Keratinocyte (primary cell): ENCODE data around the gene PHLPP1. TPM values are rescaled to one million over a fixed set of nuclear protein-coding genes. Genes with fewer than 3 reads are reported as not detected.
"Not testable (repeated sequence)": the region's sequence is repeated elsewhere in the genome, so short reads cannot be mapped to it uniquely, and the experiment has no call there.

Source experiments
- DNase-seq: peaks from one replicate; pipeline ENCODE4 v3.0.0-alpha.2; 2011; ENCODE audit warnings: low read depth, missing footprints, low spot score
- FAIRE-seq: peaks from 2 replicates; lab custom pipeline; 2011; peaks lifted over from hg19 to GRCh38; lab: Jason Lieb, UNC
- H2AFZ ChIP-seq: 2 replicates; pipeline ENCODE4 v1.6.0; 2012; ENCODE audit warnings: low read length, control low read depth, inconsistent platforms; ENCODE audit not compliant: control insufficient read depth
- H3K27ac ChIP-seq: 2 replicates; pipeline ENCODE4 v1.5.1; 2011; ENCODE audit warnings: low read length; ENCODE audit not compliant: control insufficient read depth, insufficient read depth
- H3K27me3 ChIP-seq: 3 replicates; pipeline ENCODE4 v1.6.0; 2011; ENCODE audit warnings: low read length; ENCODE audit not compliant: control insufficient read depth, insufficient read depth; ENCODE audit errors: extremely low read depth
- H3K36me3 ChIP-seq, 2 experiments: 2 replicates in 1 of 2; 3 replicates in 1 of 2; pipeline ENCODE4 v1.5.1; 2011; ENCODE audit warnings: low read length in 2 of 2, mild to moderate bottlenecking in 1 of 2; ENCODE audit not compliant: control insufficient read depth in 2 of 2, insufficient read depth in 2 of 2; ENCODE audit errors: extremely low read depth in 1 of 2
- H3K4me1 ChIP-seq: 3 replicates; pipeline ENCODE4 v1.5.1; 2011; ENCODE audit warnings: low read length; ENCODE audit not compliant: control insufficient read depth, insufficient read depth; ENCODE audit errors: extremely low read depth
- H3K4me2 ChIP-seq: 3 replicates; pipeline ENCODE4 v1.6.0; 2011; ENCODE audit warnings: low read depth, low read length; ENCODE audit not compliant: control insufficient read depth, insufficient read depth; ENCODE audit errors: extremely low read depth
- H3K4me3 ChIP-seq, 3 experiments: fragments of 200-600 bp in 1 of 3; sonication (generic) in 1 of 3; 2 replicates in 2 of 3; 3 replicates in 1 of 3; pipeline ENCODE4 v1.5.1; 2011 to 2016; ENCODE audit warnings: low read length in 3 of 3, mild to moderate bottlenecking in 3 of 3, control low read depth in 2 of 3, inconsistent platforms in 1 of 3, low read depth in 1 of 3, mixed read lengths in 1 of 3, mixed run types in 1 of 3, moderate library complexity in 1 of 3; ENCODE audit not compliant: control insufficient read depth in 2 of 3, insufficient read depth in 2 of 3; ENCODE audit errors: extremely low read depth in 1 of 3
- H3K79me2 ChIP-seq: 2 replicates; pipeline ENCODE4 v1.6.0; 2012; ENCODE audit warnings: low read length; ENCODE audit not compliant: control insufficient read depth, insufficient read depth
- H3K9ac ChIP-seq: 3 replicates; pipeline ENCODE4 v1.6.0; 2011; ENCODE audit warnings: low read length; ENCODE audit not compliant: control insufficient read depth, insufficient read depth; ENCODE audit errors: extremely low read depth
- H3K9me1 ChIP-seq: 3 replicates; pipeline ENCODE4 v1.6.0; 2011; ENCODE audit warnings: low read length; ENCODE audit not compliant: control insufficient read depth, insufficient read depth; ENCODE audit errors: extremely low read depth
- H3K9me3 ChIP-seq: 2 replicates; pipeline ENCODE4 v1.5.1; 2012; ENCODE audit warnings: low read depth, low read length; ENCODE audit not compliant: control insufficient read depth
- H4K20me1 ChIP-seq: 3 replicates; pipeline ENCODE4 v1.6.0; 2011; ENCODE audit warnings: low read length; ENCODE audit not compliant: control insufficient read depth, insufficient read depth; ENCODE audit errors: extremely low read depth
- CTCF ChIP-seq, 3 experiments: IDR thresholded peaks in 1 of 3; conservative IDR thresholded peaks in 1 of 3; optimal IDR thresholded peaks in 1 of 3; 2 replicates in 2 of 3; 3 replicates in 1 of 3; pipeline versions ENCODE3 to v1.5.1; 2011; ENCODE audit warnings: low read length in 3 of 3, mild to moderate bottlenecking in 3 of 3, moderate library complexity in 2 of 3, control low read depth in 1 of 3, inconsistent platforms in 1 of 3; ENCODE audit not compliant: insufficient read depth in 2 of 3; ENCODE audit errors: extremely low read depth in 1 of 3
- EZH2 ChIP-seq: IDR thresholded peaks from one replicate; pipeline ENCODE4 v1.6.1; 2012; ENCODE audit warnings: inconsistent platforms, mild to moderate bottlenecking, low read length, moderate library complexity
- dilution Hi-C: fragments of 300-500 bp; cut with MboI; formaldehyde crosslinking; loops from one replicate; pipeline ENCODE4 v1.7.0; 2020; ENCODE audit warnings: low sequenced_read_pairs; ENCODE audit not compliant: extremely low pct_ligation_motif_present
- polyA plus RNA-seq, 5 experiments: library from polyadenylated mRNA; depleted of rRNA in 3 of 5; stranded (reverse) in 3 of 5; stranded (forward) in 1 of 5; unstranded in 1 of 5; fragments of >200 nt; gene quantifications; 1 replicate in 1 of 5; 2 replicates in 3 of 5; 3 replicates in 1 of 5; pipeline versions ENCODE4 v1.2.1 to v1.2.3, GENCODE V29; 2011 to 2012; ENCODE audit warnings: missing spikeins in 2 of 5, low read depth in 1 of 5, low replicate concordance in 1 of 5

PHLPP1 gene
- polyA plus RNA-seq, 1 donor (not counting 4 experiments of a cell fraction or from before 2014, with no cell fraction given): 8.4 TPM

DNA sequence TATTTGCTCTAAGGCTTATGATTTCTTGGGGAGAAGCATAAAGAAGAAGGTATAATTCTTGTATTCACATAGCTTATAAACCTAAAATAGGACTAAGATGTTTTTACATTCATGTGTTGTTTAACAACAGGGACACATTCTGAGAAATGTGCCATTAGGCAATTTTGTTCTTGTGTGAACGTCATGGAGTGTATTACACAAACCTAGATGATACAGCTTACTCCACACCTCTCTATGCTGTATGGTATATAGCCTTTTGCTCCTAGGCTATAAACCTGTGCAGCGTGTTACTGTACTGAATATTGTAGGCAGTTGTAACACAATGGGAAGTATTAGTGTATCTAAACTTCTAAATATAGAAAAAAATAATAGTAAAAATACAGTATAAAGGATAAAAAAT lies 92.1 kb downstream of the PHLPP1 start:
- H3K36me3 ChIP-seq: no peaks in the 10 kb centered on the region
- TF ChIP-seq EZH2 (no peak), CTCF (optimal IDR thresholded peaks at IDR 0.05 in 1 of 3, IDR thresholded peaks at IDR 0.05 in 1 of 3, conservative IDR thresholded peaks at IDR 0.05 in 1 of 3; ENCODE audit: extremely low read depth in 1 of 3, insufficient read depth in 2 of 3, low read length in 3 of 3) (no peak)
- no peaks in the 10 kb centered on the region for H3K9me1 ChIP-seq
- H3K4me1 ChIP-seq: no peaks in the 10 kb centered on the region
- dilution Hi-C loops: no loop called here
- H3K27ac ChIP-seq: no peak overlapping the region
- no peak overlapping the region for H3K9ac ChIP-seq
- no peaks in the 10 kb centered on the region for H4K20me1 ChIP-seq
- H3K4me2 ChIP-seq: no peak overlapping the region
- no peaks in the 10 kb centered on the region for H3K9me3 ChIP-seq
- H3K4me3 ChIP-seq: no peak overlapping the region
- H2AFZ ChIP-seq: no peak overlapping the region
- no peak for FAIRE-seq
- DNase-seq: no peak
- no peaks in the 10 kb centered on the region for H3K27me3 ChIP-seq
- H3K79me2 ChIP-seq: peaks cover 3% of the 10 kb centered on the region

DNA sequence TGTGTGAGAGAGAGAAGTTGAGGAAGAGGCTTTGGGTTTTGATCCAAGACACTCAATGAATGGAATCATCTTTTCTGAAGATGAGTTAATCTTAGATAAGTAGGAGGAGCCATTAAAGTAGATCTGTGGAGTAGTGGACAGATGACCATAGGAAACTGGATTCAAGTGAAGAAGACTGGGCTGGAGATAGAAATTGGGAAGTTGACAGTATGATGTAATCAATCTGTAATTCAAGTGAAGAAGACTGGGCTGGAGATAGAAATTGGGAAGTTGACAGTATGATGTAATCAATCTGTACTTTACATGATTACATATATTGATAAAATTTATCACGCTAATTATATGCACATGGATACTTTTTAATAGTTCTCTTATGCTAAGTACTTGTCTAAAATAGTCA lies 92.8 kb downstream of the PHLPP1 start:
- no peak for DNase-seq
- dilution Hi-C loops: no loop called here
- H3K9me3 ChIP-seq: no peaks in the 10 kb centered on the region
- no peaks in the 10 kb centered on the region for H3K9me1 ChIP-seq
- H3K27me3 ChIP-seq: no peaks in the 10 kb centered on the region
- H3K27ac ChIP-seq: no peak overlapping the region
- no peak for TF ChIP-seq EZH2
- no peak for TF ChIP-seq CTCF (optimal IDR thresholded peaks at IDR 0.05 in 1 of 3, IDR thresholded peaks at IDR 0.05 in 1 of 3, conservative IDR thresholded peaks at IDR 0.05 in 1 of 3; ENCODE audit: extremely low read depth in 1 of 3, insufficient read depth in 2 of 3, low read length in 3 of 3)
- no peak overlapping the region for H3K9ac ChIP-seq
- H2AFZ ChIP-seq: no peak overlapping the region
- H3K4me2 ChIP-seq: no peak overlapping the region
- no peak for FAIRE-seq
- no peak overlapping the region for H3K4me3 ChIP-seq
- no peaks in the 10 kb centered on the region for H3K36me3 ChIP-seq
- peaks cover 3% of the 10 kb centered on the region for H3K79me2 ChIP-seq
- H3K4me1 ChIP-seq: no peaks in the 10 kb centered on the region
- no peaks in the 10 kb centered on the region for H4K20me1 ChIP-seq

DNA sequence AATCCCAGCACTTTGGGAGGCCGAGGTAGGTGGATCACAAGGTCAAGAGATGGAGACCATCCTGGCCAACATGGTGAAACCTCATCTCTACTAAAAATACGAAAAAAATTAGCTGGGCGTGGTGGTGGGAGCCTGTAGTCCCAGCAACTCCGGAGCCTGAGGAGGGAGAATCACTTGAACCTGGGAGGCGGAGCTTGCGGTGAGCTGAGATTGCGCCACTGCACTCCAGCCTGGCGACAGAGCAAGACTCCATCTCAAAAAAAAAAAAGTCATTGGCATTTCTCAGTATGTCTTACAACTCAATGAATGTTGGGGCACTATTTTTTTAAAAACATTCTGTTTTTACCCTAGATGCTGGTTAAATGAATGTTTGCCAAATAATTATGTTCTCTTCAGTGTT lies 94.1 kb downstream of the PHLPP1 start:
- H3K9ac ChIP-seq, dilution Hi-C loops, H2AFZ ChIP-seq, H3K79me2 ChIP-seq, H3K4me3 ChIP-seq, H3K4me1 ChIP-seq, H3K9me1 ChIP-seq, DNase-seq, H4K20me1 ChIP-seq, H3K4me2 ChIP-seq, H3K27me3 ChIP-seq, H3K36me3 ChIP-seq, H3K27ac ChIP-seq, H3K9me3 ChIP-seq, FAIRE-seq: not testable (repeated sequence)
